ENCODE results near the gene ANKDD1A.

- TF ChIP-seq POLR2AphosphoS5 (IDR thresholded peaks at IDR 0.05; ENCODE audit: low read depth, low read length) (no peak), POLR2A (IDR thresholded peaks at IDR 0.05; ENCODE audit: low read depth, low read length) (no peak)
These were observed 8.0 kb downstream of the ANKDD1A start for GRCh38 chr15:64919721-64920120.
